Gastrocnemius medialis (tissue), 4 donors: ENCODE data around the gene AJAP1.

Experiments used
- CTCF ChIP-seq, 5 experiments: fragments of 450-650 bp in 3 of 5; fragments of 200-600 bp in 2 of 5; sonication (generic) in 2 of 5; IDR thresholded peaks in 4 of 5; conservative IDR thresholded peaks in 1 of 5; 1 replicate in 4 of 5; 2 replicates in 1 of 5; pipeline ENCODE4 v1.5.1; 2016 to 2019; ENCODE audit warnings: antibody characterized with exemption in 5 of 5, mild to moderate bottlenecking in 3 of 5, moderate library complexity in 3 of 5
- POLR2A ChIP-seq, 2 donors: fragments of 450-650 bp; IDR thresholded peaks; one replicate each; pipeline ENCODE4 v1.6.1; 2017; ENCODE audit warnings: antibody characterized with exemption in 2 of 2, mild to moderate bottlenecking in 2 of 2, moderate library complexity in 2 of 2

GRCh38 chr1:4652631-4653327 is 1.6 kb upstream of the AJAP1 start:
- TF ChIP-seq CTCF (IDR thresholded peaks at IDR 0.05 in 4 of 5, conservative IDR thresholded peaks at IDR 0.05 in 1 of 5) (peak; percentile 36 to 84 (median 66)), POLR2A (IDR thresholded peaks at IDR 0.05) (no peak)
